Measurements from ENCODE around the gene HSF2BP. TPM values are rescaled to one million over a fixed set of nuclear protein-coding genes. Genes with fewer than 3 reads are reported as not detected.

Gene HSF2BP
- total RNA-seq, 1 experiment from 2014 or later = 1.5 TPM

GRCh38 chr21:43637530-43638158 is 21.6 kb downstream of the HSF2BP start:
- Histone ChIP-seq H4K20me1 (ENCODE audit: control insufficient read depth, insufficient read depth, insufficient read length) (no peaks in the 10 kb centered on the region), H4K91ac (ENCODE audit: insufficient read length, low read depth, low read length) (no peak overlapping the region), H3K79me1 (ENCODE audit: insufficient read depth, low read depth, low read length, poor library complexity, severe bottlenecking) (no peaks in the 10 kb centered on the region), H2BK5ac (ENCODE audit: insufficient read length, low read length) (no peak overlapping the region), H3K4ac (ENCODE audit: low read depth, low read length) (no peak overlapping the region), H3K23me2 (ENCODE audit: insufficient read length, low read depth, low read length, poor library complexity, severe bottlenecking) (no peaks in the 10 kb centered on the region), H2BK15ac (ENCODE audit: low read depth, low read length) (no peak overlapping the region), H3K14ac (ENCODE audit: insufficient read depth, low read length) (no peak overlapping the region), H3K9me3 (ENCODE audit: control insufficient read depth, low read depth, low read length) (no peaks in the 10 kb centered on the region), H2BK120ac (ENCODE audit: low read depth, low read length, poor library complexity, severe bottlenecking) (no peak overlapping the region), H3K56ac (ENCODE audit: insufficient read length, low read depth, low read length) (no peak overlapping the region), H3K79me2 (ENCODE audit: insufficient read depth, low read length) (no peaks in the 10 kb centered on the region), H4K5ac (ENCODE audit: insufficient read length, low read depth, low read length) (no peak overlapping the region), H3K4me2 (ENCODE audit: insufficient read depth, insufficient read length, low read length) (no peak overlapping the region), H2AFZ (ENCODE audit: low read length) (no peak overlapping the region), H2BK20ac (ENCODE audit: low read depth, low read length, poor library complexity, severe bottlenecking) (no peak overlapping the region), H3K27ac (ENCODE audit: insufficient read length, low read depth, low read length) (no peak overlapping the region), H2AK5ac (ENCODE audit: insufficient read length, low read length) (no peak overlapping the region), H2BK12ac (ENCODE audit: insufficient read length, low read depth, low read length) (no peak overlapping the region), H3K4me1 (ENCODE audit: insufficient read depth, low read length) (no peaks in the 10 kb centered on the region), H3K23ac (ENCODE audit: insufficient read length, low read depth, low read length) (no peak overlapping the region), H3T11ph (ENCODE audit: low read length) (no peak overlapping the region), H3K27me3 (ENCODE audit: insufficient read depth, low read length) (no peaks in the 10 kb centered on the region), H3K9ac (ENCODE audit: extremely low read depth, insufficient read length, low read length) (no peak overlapping the region), H3K18ac (ENCODE audit: insufficient read length, low read depth, low read length) (no peak overlapping the region), H4K8ac (replicated peaks; ENCODE audit: insufficient read length, low read depth, low read length) (no peak overlapping the region)
- no peak for DNase-seq
- H3K27me3 Mint-ChIP-seq (ENCODE audit: low read depth) = no peaks in the 10 kb centered on the region
- no CpG with 5 or more reads among the region's 3 CpGs for WGBS (ENCODE audit: extremely low coverage, insufficient read length, low lambda C conversion rate)
- no peaks in the 10 kb centered on the region; a peak in 1 of 5 replicates for H3K9me3 Mint-ChIP-seq
- no peaks in the 10 kb centered on the region for H3K36me3 Mint-ChIP-seq (ENCODE audit: insufficient read depth in 1 of 3, low read depth in 3 of 3)
- H3K27ac Mint-ChIP-seq = no peak overlapping the region
- H3K4me3 Mint-ChIP-seq = no peak overlapping the region
- no peak for TF ChIP-seq CTCF (conservative IDR thresholded peaks at IDR 0.05)
- no peaks in the 10 kb centered on the region for H3K4me1 Mint-ChIP-seq
